Neural progenitor cell (in vitro differentiated cells): ENCODE data around the gene ZBTB46.

ENCODE experiments used
- EZH2 ChIP-seq: fragments of 200-600 bp; sonication (generic); IDR thresholded peaks from 2 replicates; pipeline ENCODE4 v1.6.1; 2017; ENCODE audit warnings: antibody characterized with exemption, mild to moderate bottlenecking, moderate library complexity
- EZH2phosphoT487 ChIP-seq: fragments of 200-600 bp; sonication (generic); IDR thresholded peaks from 2 replicates; pipeline ENCODE4 v1.6.1; 2017; ENCODE audit warnings: antibody characterized with exemption
- TF ChIP-seq, protein P1 (sequence below): fragments of 200-600 bp; sonication (generic); IDR thresholded peaks from 2 replicates; pipeline ENCODE4 v1.5.1; 2017; ENCODE audit warnings: antibody characterized with exemption, mild to moderate bottlenecking

DNA sequence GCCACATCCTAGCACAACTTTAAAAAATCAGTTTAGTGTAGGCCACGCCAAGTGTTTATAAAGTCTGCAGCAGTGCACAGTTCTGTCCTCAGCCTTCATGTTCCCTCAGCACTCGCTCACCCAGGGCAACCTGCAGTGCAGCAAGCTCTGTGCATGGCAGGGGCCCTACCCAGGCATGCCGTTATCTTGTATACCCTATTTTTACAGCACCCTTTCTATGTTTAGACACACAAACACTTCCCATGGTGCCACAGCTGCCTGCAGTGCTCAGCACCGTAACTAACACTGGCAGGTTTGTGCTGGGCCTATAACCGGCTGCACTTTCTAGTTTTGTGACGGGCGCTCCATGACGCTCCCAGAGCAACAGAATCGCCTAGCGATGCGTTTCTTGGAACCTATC is 43.8 kb downstream of the ZBTB46 start:
- TF ChIP-seq, protein P1, sequence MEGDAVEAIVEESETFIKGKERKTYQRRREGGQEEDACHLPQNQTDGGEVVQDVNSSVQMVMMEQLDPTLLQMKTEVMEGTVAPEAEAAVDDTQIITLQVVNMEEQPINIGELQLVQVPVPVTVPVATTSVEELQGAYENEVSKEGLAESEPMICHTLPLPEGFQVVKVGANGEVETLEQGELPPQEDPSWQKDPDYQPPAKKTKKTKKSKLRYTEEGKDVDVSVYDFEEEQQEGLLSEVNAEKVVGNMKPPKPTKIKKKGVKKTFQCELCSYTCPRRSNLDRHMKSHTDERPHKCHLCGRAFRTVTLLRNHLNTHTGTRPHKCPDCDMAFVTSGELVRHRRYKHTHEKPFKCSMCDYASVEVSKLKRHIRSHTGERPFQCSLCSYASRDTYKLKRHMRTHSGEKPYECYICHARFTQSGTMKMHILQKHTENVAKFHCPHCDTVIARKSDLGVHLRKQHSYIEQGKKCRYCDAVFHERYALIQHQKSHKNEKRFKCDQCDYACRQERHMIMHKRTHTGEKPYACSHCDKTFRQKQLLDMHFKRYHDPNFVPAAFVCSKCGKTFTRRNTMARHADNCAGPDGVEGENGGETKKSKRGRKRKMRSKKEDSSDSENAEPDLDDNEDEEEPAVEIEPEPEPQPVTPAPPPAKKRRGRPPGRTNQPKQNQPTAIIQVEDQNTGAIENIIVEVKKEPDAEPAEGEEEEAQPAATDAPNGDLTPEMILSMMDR = no peak
- TF ChIP-seq EZH2phosphoT487 (no peak), EZH2 (no peak)
